Heart right ventricle (tissue), 16 donors: ENCODE measurements around the gene PLCB4. TPM values are rescaled to one million over a fixed set of nuclear protein-coding genes. Genes with fewer than 3 reads are reported as not detected.

ENCODE experiments used
- ATAC-seq, 8 donors: fragments of 200-7000 bp; cut with Tn5 transposase; one replicate each; pipeline ENCODE4 v1.9.1; 2020; ENCODE audit warnings: mild to moderate bottlenecking in 8 of 8, moderate library complexity in 8 of 8, moderate number of reproducible peaks in 1 of 8
- DNase-seq, 2 donors: peaks; one replicate each; pipeline ENCODE4 v3.0.0-alpha.2; 2020
- H3K27ac ChIP-seq, 10 donors: fragments of 200-600 bp; sonication (generic) in 2 of 10; one replicate each; pipeline versions ENCODE4 v1.5.0 to v1.8.0; 2020 to 2022; ENCODE audit warnings: mild to moderate bottlenecking in 3 of 10
- H3K27me3 ChIP-seq, 7 donors: fragments of 200-600 bp; one replicate each; pipeline ENCODE4 v1.8.0; 2021 to 2022; ENCODE audit warnings: mild to moderate bottlenecking in 2 of 7
- H3K36me3 ChIP-seq, 9 donors: fragments of 200-600 bp; sonication (generic) in 1 of 9; one replicate each; pipeline versions ENCODE4 v1.5.0 to v1.8.0; 2020 to 2022; ENCODE audit warnings: mild to moderate bottlenecking in 2 of 9
- H3K4me1 ChIP-seq, 9 donors: fragments of 200-600 bp; sonication (generic) in 1 of 9; one replicate each; pipeline versions ENCODE4 v1.5.0 to v1.8.0; 2020 to 2022; ENCODE audit warnings: mild to moderate bottlenecking in 4 of 9
- H3K4me3 ChIP-seq, 10 donors: fragments of 200-600 bp; sonication (generic) in 2 of 10; one replicate each; pipeline versions ENCODE4 v1.5.0 to v1.8.0; 2020 to 2022; ENCODE audit warnings: mild to moderate bottlenecking in 7 of 10, moderate library complexity in 2 of 10
- H3K9me3 ChIP-seq, 11 donors: fragments of 200-600 bp in 10 of 11; sonication (generic) in 2 of 11; one replicate each; pipeline versions ENCODE4 v1.5.0 to v1.8.0; 2013 to 2022; ENCODE audit warnings: mild to moderate bottlenecking in 2 of 11, control low read depth in 1 of 11, moderate library complexity in 1 of 11
- CTCF ChIP-seq, 9 donors: fragments of 200-600 bp; sonication (generic) in 2 of 9; IDR thresholded peaks; one replicate each; pipeline versions ENCODE4 v1.5.0 to v1.8.0; 2021 to 2022; ENCODE audit warnings: antibody characterized with exemption in 9 of 9, mild to moderate bottlenecking in 5 of 9, moderate library complexity in 1 of 9
- WGBS, 2 donors: extraction: QIAGEN DNeasy Blood & Tissue Kit; methylation state at CpG; one replicate each; pipeline ENCODE4 v1.1.7; 2013; ENCODE audit warnings: inconsistent platforms in 1 of 2; 5-methylcytosine and 5-hydroxymethylcytosine counted together
- intact Hi-C, 10 donors: fragments of 100-400 bp; cut with DNase I; formaldehyde crosslinking; loops; one replicate each; pipeline versions ENCODE4 v1.11.1 to v1.14.2; 2022
- polyA plus RNA-seq, 2 donors: library from polyadenylated mRNA; stranded (reverse); fragments of 200-250 nt; gene quantifications; one replicate each; pipeline ENCODE4 v1.2.3, GENCODE V29; 2013
- total RNA-seq, 10 donors: library from RNA; stranded (reverse); fragmentation: NEBNext Ultra II Directional in 3 of 10; extraction: Animal tissue kit (Norgen Biotek cat#: 25700) in 3 of 10; gene quantifications; one replicate each; pipeline versions ENCODE4 v1.2.1 to v1.2.4, GENCODE V29; 2021 to 2023
- donor health status: Arrhythmogenic right ventricular cardiomyopathy.
- donor health status: ischemic (EF 13 %, LVEDD 7.1; RV severe dilation, severe dysfunction).
- donor health status: healthy with polysubstance abuse.
- donor health status: DM: no; HTN: yes; CAD: no.
- donor health status: DM: no; HTN: no; CAD: no.
- donor health status: ischemic (EF 25% LVEDD 6.9; RV normal size, moderate dysfunction).
- donor health status: ischemic (EF 25% LVEDD 5.7; RV mildly dilated, moderate dysfunction).
- donor health status: healthy.
- donor health status: DM: yes; HTN: yes; CAD: no.
- donor health status: Ischemic cardiomyopathy.
- donor health status: ischemic (EF 35%, LVEDD 5.7; RV mildly dilated, moderate dysfunction).
- donor health status: nonischemic (EF 11% LVEDD 7.7; RV severe dilation, severe dysfunction).
- donor health status: DM: yes; HTN: yes; CAD: no.
- donor health status: PGD.
- donor health status: ischemic (EF 29% LVEDD 5.4; RV normal size, mild dysfunction).
- donor health status: nonischemic (EF 23%, LVEDD 6.1; RV moderate dilation, normal function).

PLCB4 gene
- total and polyA plus RNA-seq, 12 donors = 3.6 to 33.3 (median 28.4) TPM

- TF ChIP-seq CTCF (IDR thresholded peaks at IDR 0.05) = no peak
- Histone ChIP-seq H3K36me3 (no peaks in the 10 kb centered on the region), H3K4me3 (no peak overlapping the region), H3K4me1 (peaks cover 7 to 61% (median 37%) of the 10 kb centered on the region in 9 donors), H3K27me3 (no peaks in the 10 kb centered on the region), H3K27ac (peak overlapping the region in 3 of 10 donors; percentile 7 to 68 (median 25)), H3K9me3 (no peaks in the 10 kb centered on the region)
- intact Hi-C loops = loop anchor here in 1 of 10 donors (5.0 to 10.0 kb wide), 2 partner anchors 42 to 85 kb away; no protein-coding TSS in a partner anchor
- DNase-seq = no peak
- no peak for ATAC-seq
These were observed 191.1 kb downstream of the PLCB4 start for GRCh38 chr20:9260027-9260426.

- Histone ChIP-seq H3K4me1 (peaks cover 7 to 58% (median 38%) of the 10 kb centered on the region in 9 donors), H3K9me3 (no peaks in the 10 kb centered on the region), H3K36me3 (no peaks in the 10 kb centered on the region), H3K4me3 (no peak overlapping the region), H3K27me3 (no peaks in the 10 kb centered on the region), H3K27ac (peak overlapping the region in 1 of 10 donors; percentile 78)
- TF ChIP-seq CTCF (IDR thresholded peaks at IDR 0.05) = no peak
- no peak for DNase-seq
- WGBS, 2 donors = 74 to 79% methylated on average over 2 of the region's 2 CpGs
- intact Hi-C loops = loop anchor here in 1 of 10 donors (5.0 to 10.0 kb wide), 2 partner anchors 41 to 83 kb away; no protein-coding TSS in a partner anchor
- ATAC-seq = no peak
These were observed 192.9 kb downstream of the PLCB4 start for GRCh38 chr20:9261781-9262180.

- TF ChIP-seq CTCF (IDR thresholded peaks at IDR 0.05) = no peak
- Histone ChIP-seq H3K36me3 (no peaks in the 10 kb centered on the region), H3K9me3 (no peaks in the 10 kb centered on the region), H3K4me3 (peak overlapping the region in 7 of 10 donors; percentile 10 to 28 (median 22)), H3K27ac (peak overlapping the region in 9 of 10 donors; percentile 22 to 78 (median 64)), H3K4me1 (peaks cover 7 to 58% (median 38%) of the 10 kb centered on the region in 9 donors), H3K27me3 (no peaks in the 10 kb centered on the region)
- ATAC-seq (peak; percentile 24 to 64 (median 53)), DNase-seq (no peak)
- WGBS, 2 donors = 1 to 8% methylated on average over 3 of the region's 3 CpGs
- intact Hi-C loops = loop anchor here in 1 of 10 donors (5.0 to 10.0 kb wide), 2 partner anchors 40 to 82 kb away; no protein-coding TSS in a partner anchor
These were observed 193.8 kb downstream of the PLCB4 start for GRCh38 chr20:9262653-9263194.

- intact Hi-C loops = loop anchor here in 1 of 10 donors (10.0 kb wide), 1 partner anchor 75 kb away; no protein-coding TSS in a partner anchor
- Histone ChIP-seq H3K9me3 (no peaks in the 10 kb centered on the region), H3K27ac (peak overlapping the region in 7 of 10 donors; percentile 3 to 61 (median 40)), H3K27me3 (no peaks in the 10 kb centered on the region), H3K4me1 (peaks cover 0 to 51% (median 36%) of the 10 kb centered on the region in 9 donors), H3K36me3 (no peaks in the 10 kb centered on the region), H3K4me3 (no peak overlapping the region)
- TF ChIP-seq CTCF (IDR thresholded peaks at IDR 0.05) = no peak
- 26 to 36% methylated on average over 2 of the region's 2 CpGs for WGBS, 2 donors
- ATAC-seq = peak; percentile 30 to 82 (median 69)
- no peak for DNase-seq
These were observed 200.5 kb downstream of the PLCB4 start for GRCh38 chr20:9269280-9269971.
